Measurements from ENCODE around the gene CLTC. TPM values are rescaled to one million over a fixed set of nuclear protein-coding genes. Genes with fewer than 3 reads are reported as not detected.
A peak's percentile ranks its signal among the peaks of the same experiment; 100 is the strongest.

The CLTC gene
- total and polyA plus RNA-seq, 2 donors (not counting 1 experiment from before 2014, with no cell fraction given): 25.9 to 114 TPM

DNA sequence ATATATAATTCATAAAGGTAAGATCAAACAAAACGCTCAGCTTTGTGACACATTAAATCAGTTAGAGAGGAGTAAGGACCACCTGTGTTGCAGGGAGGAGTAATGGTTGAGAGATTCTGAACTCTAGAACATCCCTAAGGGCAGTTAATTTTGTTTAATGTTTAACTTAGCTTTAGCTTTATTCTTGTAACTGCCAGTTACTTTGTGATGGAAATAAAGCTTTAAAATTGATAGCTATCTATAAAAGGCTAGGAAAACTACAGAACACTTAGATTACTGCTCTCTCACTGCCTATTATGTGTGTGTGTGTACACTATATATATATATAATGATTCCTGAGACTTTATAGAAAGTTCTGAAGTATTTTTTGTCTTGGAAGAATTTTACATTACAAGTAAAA lies 49.7 kb downstream of the CLTC start:
- Mint-ChIP-seq H3K27me3 (no peaks in the 10 kb centered on the region), H3K4me3 (peak overlapping the region; percentile 0), H3K9me3 (ENCODE audit: insufficient read depth) (no peaks in the 10 kb centered on the region), H3K4me1 (peaks cover 56% of the 10 kb centered on the region), H3K27ac (peak overlapping the region; percentile 53)
- Histone ChIP-seq H3K36me3 (replicated peaks in 1 of 2; ENCODE audit: control extremely low read depth in 1 of 2, control insufficient read depth in 1 of 2, extremely low read depth in 1 of 2, insufficient read depth in 2 of 2, low read length in 1 of 2) (peaks cover 3 to 52% of the 10 kb centered on the region in 2 experiments), H4K20me1 (ENCODE audit: control insufficient read depth, insufficient read depth, low read length, poor library complexity, severe bottlenecking) (no peaks in the 10 kb centered on the region), H3K4me2 (replicated peaks; ENCODE audit: low read depth, low read length, poor library complexity, severe bottlenecking) (peak overlapping the region; percentile 45), H3K9me3 (ENCODE audit: control extremely low read depth in 1 of 3, control insufficient read depth in 2 of 3, insufficient read depth in 1 of 3, low read length in 2 of 3) (no peaks in the 10 kb centered on the region), H3K79me2 (ENCODE audit: control insufficient read depth, insufficient read depth, low read length) (peaks cover 30% of the 10 kb centered on the region), H3K4me3 (ENCODE audit: control extremely low read depth in 1 of 5, extremely low read depth in 1 of 5, insufficient read depth in 1 of 5, low read depth in 2 of 5, low read length in 4 of 5) (no peak overlapping the region), H3K27ac (ENCODE audit: low read length in 2 of 2) (peak overlapping the region; percentile 27 to 63), H3K9ac (ENCODE audit: low read length) (no peak overlapping the region), H2AFZ (ENCODE audit: insufficient read depth, low read depth, low read length, poor library complexity, severe bottlenecking) (no peak overlapping the region), H3K4me1 (ENCODE audit: control insufficient read depth in 2 of 2, insufficient read depth in 2 of 2, low read length in 2 of 2) (peaks cover 36% of the 10 kb centered on the region in 2 donors), H3K27me3 (replicated peaks in 1 of 4; ENCODE audit: control extremely low read depth in 1 of 4, control insufficient read depth in 3 of 4, insufficient read depth in 4 of 4, low read length in 3 of 4) (no peaks in the 10 kb centered on the region)
- no CpG with 5 or more reads among the region's 1 CpG for WGBS (ENCODE audit: insufficient coverage)
- ChIA-PET CTCF (interaction anchor here (0.8 to 1.6 kb wide), 3 partner anchors 9 to 148 kb away, joined by 3 to 4 read pairs (median 4); no protein-coding TSS in a partner anchor), POLR2A (interaction anchor here (0.6 to 1.0 kb wide), 3 partner anchors 14 to 895 kb away, joined by 3 to 5 read pairs (median 4); partner anchors contain the start of gene CLTC)
- intact Hi-C loops (cut with micrococcal nuclease): no loop called here
- ATAC-seq (ENCODE audit: low read depth) (no peak), DNase-seq (no peak)
- TF ChIP-seq, protein P1, sequence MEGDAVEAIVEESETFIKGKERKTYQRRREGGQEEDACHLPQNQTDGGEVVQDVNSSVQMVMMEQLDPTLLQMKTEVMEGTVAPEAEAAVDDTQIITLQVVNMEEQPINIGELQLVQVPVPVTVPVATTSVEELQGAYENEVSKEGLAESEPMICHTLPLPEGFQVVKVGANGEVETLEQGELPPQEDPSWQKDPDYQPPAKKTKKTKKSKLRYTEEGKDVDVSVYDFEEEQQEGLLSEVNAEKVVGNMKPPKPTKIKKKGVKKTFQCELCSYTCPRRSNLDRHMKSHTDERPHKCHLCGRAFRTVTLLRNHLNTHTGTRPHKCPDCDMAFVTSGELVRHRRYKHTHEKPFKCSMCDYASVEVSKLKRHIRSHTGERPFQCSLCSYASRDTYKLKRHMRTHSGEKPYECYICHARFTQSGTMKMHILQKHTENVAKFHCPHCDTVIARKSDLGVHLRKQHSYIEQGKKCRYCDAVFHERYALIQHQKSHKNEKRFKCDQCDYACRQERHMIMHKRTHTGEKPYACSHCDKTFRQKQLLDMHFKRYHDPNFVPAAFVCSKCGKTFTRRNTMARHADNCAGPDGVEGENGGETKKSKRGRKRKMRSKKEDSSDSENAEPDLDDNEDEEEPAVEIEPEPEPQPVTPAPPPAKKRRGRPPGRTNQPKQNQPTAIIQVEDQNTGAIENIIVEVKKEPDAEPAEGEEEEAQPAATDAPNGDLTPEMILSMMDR (IDR thresholded peaks at IDR 0.05): no peak
- TF ChIP-seq EZH2 (IDR thresholded peaks at IDR 0.05; ENCODE audit: borderline replicate concordance, insufficient read depth, low read depth, low read length, poor library complexity, severe bottlenecking): no peak

DNA sequence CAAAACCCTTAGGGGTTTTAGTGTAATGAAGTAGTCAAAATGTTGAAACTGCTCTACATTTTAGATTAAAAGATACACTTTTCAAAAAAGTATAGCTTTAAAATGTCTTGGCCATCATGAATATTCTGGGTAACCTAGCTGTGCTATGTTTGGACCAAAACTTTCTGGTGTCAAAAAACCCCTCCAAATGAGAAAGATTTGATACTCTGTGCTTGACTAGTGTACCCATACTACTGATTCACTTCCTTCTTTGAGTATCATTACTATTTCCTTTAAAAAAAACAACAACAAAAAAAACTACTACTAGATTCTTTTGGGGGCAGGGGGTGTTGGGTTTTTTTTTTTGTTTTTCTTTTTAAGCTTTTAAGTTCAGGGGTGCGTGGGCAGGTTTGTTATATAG lies 50.2 kb downstream of the CLTC start:
- TF ChIP-seq, protein P1 (IDR thresholded peaks at IDR 0.05): no peak
- TF ChIP-seq EZH2 (IDR thresholded peaks at IDR 0.05; ENCODE audit: borderline replicate concordance, insufficient read depth, low read depth, low read length, poor library complexity, severe bottlenecking): no peak
- ATAC-seq (ENCODE audit: low read depth): no peak
- intact Hi-C loops (cut with micrococcal nuclease): no loop called here
- H3K4me3 ChIP-seq (ENCODE audit: control extremely low read depth in 1 of 5, extremely low read depth in 1 of 5, insufficient read depth in 1 of 5, low read depth in 2 of 5, low read length in 4 of 5): no peak overlapping the region
- H3K4me1 Mint-ChIP-seq: peaks cover 62% of the 10 kb centered on the region
- peaks cover 29% of the 10 kb centered on the region for H3K79me2 ChIP-seq (ENCODE audit: control insufficient read depth, insufficient read depth, low read length)
- peaks cover 40 to 41% of the 10 kb centered on the region in 2 donors for H3K4me1 ChIP-seq (ENCODE audit: control insufficient read depth in 2 of 2, insufficient read depth in 2 of 2, low read length in 2 of 2)
- no peaks in the 10 kb centered on the region for H3K9me3 ChIP-seq (ENCODE audit: control extremely low read depth in 1 of 3, control insufficient read depth in 2 of 3, insufficient read depth in 1 of 3, low read length in 2 of 3)
- no peak overlapping the region for H3K9ac ChIP-seq (ENCODE audit: low read length)
- H3K27ac ChIP-seq (ENCODE audit: low read length in 2 of 2): peak overlapping the region; percentile 27 to 63
- H3K36me3 ChIP-seq (replicated peaks in 1 of 2; ENCODE audit: control extremely low read depth in 1 of 2, control insufficient read depth in 1 of 2, extremely low read depth in 1 of 2, insufficient read depth in 2 of 2, low read length in 1 of 2): peaks cover 3 to 52% of the 10 kb centered on the region in 2 experiments
- ChIA-PET POLR2A (interaction anchor here (0.6 to 1.0 kb wide), 3 partner anchors 13 to 895 kb away, joined by 3 to 5 read pairs (median 4); partner anchors contain the start of gene CLTC), CTCF (interaction anchor here (0.8 to 1.6 kb wide), 4 partner anchors 9 to 340 kb away, joined by 3 to 4 read pairs (median 4); no protein-coding TSS in a partner anchor)
- peak overlapping the region; percentile 28 for H3K27ac Mint-ChIP-seq
- peak overlapping the region; percentile 0 for H3K4me3 Mint-ChIP-seq
- H3K9me3 Mint-ChIP-seq (ENCODE audit: insufficient read depth): no peaks in the 10 kb centered on the region
- no peak overlapping the region for H2AFZ ChIP-seq (ENCODE audit: insufficient read depth, low read depth, low read length, poor library complexity, severe bottlenecking)
- peak overlapping the region; percentile 45 for H3K4me2 ChIP-seq (replicated peaks; ENCODE audit: low read depth, low read length, poor library complexity, severe bottlenecking)
- no peaks in the 10 kb centered on the region for H4K20me1 ChIP-seq (ENCODE audit: control insufficient read depth, insufficient read depth, low read length, poor library complexity, severe bottlenecking)
- no peaks in the 10 kb centered on the region for H3K27me3 ChIP-seq (replicated peaks in 1 of 4; ENCODE audit: control extremely low read depth in 1 of 4, control insufficient read depth in 3 of 4, insufficient read depth in 4 of 4, low read length in 3 of 4)
- no peak for DNase-seq
- no CpG with 5 or more reads among the region's 1 CpG for WGBS (ENCODE audit: insufficient coverage)
- H3K27me3 Mint-ChIP-seq: no peaks in the 10 kb centered on the region
